CD4-positive, alpha-beta T cell treated with Interleukin-10 for 1 hour (primary cell): ENCODE measurements around the gene CYP27C1.
"Not testable (repeated sequence)": the region's sequence is repeated elsewhere in the genome, so short reads cannot be mapped to it uniquely, and the experiment has no call there.

Experiments used
- DNase-seq: peaks from one replicate; pipeline ENCODE4 v3.0.0-alpha.2; 2020

Gene CYP27C1

GRCh38 chr2:127220768-127221527 lies 849 bp upstream of the CYP27C1 start:
- DNase-seq: no peak

GRCh38 chr2:127219171-127220070 lies 678 bp downstream of the CYP27C1 start:
- DNase-seq: no peak

GRCh38 chr2:127218812-127219170 lies 1.3 kb downstream of the CYP27C1 start:
- no peak for DNase-seq

- DNase-seq: no peak
Observed at GRCh38 chr2:127217470-127218325, 2.4 kb downstream of the CYP27C1 start.

DNA sequence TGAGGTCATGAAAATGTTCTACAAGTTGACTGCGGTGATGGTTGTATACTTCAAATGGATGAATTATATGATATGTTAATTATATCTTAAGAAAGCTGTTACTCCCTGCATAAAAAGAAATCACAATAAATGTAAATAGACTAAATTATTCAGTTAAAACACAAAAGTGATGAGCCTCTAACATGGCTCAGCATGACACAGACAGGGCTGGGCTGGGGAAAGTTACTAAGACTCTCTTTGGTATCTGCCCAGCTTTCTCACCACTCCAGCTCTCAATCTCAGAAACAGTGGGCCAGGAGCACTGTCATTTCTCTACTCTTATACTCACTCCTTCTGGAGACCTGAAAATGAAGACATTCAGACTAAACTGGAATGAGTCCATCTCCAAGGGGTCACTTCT lies 3.5 kb downstream of the CYP27C1 start:
- no peak for DNase-seq

GRCh38 chr2:127216095-127216494 lies 4.0 kb downstream of the CYP27C1 start:
- DNase-seq: no peak

DNA sequence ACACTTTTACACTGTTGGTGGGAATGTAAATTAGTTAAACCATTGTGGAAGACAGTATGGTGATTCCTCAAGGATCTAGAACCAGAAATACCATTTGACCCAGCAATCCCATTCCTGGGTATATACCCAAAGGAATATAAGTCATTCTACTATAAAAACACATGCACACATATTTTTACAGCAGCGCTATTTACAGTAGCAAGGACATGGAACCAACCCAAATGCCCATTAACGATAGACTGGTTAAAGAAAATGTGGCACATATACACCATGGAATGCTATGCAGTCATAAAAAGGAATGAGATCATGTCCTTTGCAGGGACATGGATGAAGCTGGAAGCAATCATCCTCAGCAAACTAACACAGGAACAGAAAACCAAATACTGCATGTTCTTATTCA lies 5.9 kb downstream of the CYP27C1 start:
- DNase-seq: not testable (repeated sequence)

- DNase-seq: no peak
Observed at GRCh38 chr2:127208313-127208712, 11.8 kb downstream of the CYP27C1 start.

- no peak for DNase-seq
Observed at GRCh38 chr2:127205218-127206125, 14.6 kb downstream of the CYP27C1 start.

GRCh38 chr2:127201452-127201851 lies 18.6 kb downstream of the CYP27C1 start:
- no peak for DNase-seq

DNA sequence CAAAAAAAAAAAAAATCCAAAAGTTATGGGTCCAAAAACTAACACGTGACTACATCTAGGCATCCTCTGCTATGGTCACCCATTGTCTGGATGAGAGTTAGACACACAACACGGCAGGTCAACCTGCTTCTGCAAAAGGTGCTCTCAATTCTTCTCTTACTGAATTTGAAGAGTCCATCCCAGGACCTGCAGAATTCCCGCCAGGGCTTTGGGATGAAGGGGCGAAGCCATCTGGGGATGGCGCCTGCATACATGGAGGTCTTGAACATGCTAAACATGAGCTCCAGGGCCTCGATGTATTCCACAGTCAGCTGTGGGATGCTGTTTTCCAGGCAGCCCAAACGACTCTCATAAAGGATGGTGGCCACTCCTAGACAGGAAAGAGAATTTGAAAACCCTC lies 19.1 kb downstream of the CYP27C1 start:
- DNase-seq: no peak

GRCh38 chr2:127199223-127199622 lies 20.9 kb downstream of the CYP27C1 start:
- DNase-seq: no peak

- peak; percentile 49 for DNase-seq
Observed at GRCh38 chr2:127197475-127198385, 22.4 kb downstream of the CYP27C1 start.

GRCh38 chr2:127196998-127197397 lies 23.1 kb downstream of the CYP27C1 start:
- peak; percentile 19 for DNase-seq

GRCh38 chr2:127196549-127196948 lies 23.6 kb downstream of the CYP27C1 start:
- no peak for DNase-seq

DNA sequence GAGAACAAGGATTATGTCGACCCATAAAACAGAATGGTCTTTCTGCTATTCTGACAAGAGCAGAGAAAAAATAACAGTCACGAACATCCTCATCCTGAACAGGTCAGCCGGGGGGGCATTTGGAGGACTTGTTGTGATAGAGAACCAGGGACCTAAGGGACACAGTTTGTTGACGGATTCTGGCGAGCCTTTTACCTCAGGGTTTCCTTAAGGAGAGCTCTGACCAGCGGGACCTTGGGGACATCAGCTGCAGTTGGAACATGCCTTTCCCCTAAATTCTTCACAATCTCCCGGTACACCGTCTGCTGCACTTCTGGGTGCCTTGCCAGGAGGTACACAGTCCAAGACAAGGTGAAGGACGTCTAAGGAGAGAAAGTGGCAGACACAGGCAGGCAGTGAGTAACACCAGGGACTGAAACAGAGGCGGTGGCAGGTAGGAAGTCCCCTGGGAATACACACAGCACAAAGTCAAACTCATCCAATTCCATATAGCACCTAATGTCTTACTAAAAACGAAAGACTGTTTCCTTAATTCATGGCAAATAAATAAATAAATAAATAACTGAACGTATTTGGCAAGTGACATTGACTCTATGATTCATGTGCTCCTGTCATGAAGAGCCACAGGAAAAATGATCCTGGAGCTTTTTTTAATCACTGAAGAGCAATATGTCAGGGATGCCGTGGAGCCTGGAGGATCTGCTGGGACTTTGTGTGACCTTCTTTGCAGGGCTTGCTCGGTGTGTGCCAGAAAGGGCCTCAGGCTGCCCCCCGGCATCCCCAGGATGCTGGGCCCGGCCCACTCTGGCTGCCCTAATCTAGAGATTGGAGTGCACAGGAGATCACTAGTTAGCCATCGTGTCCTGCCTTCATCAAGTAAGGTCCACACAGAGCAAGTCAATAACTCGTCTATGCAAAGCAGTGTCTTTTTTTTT lies 24.7 kb downstream of the CYP27C1 start:
- no peak for DNase-seq

DNA sequence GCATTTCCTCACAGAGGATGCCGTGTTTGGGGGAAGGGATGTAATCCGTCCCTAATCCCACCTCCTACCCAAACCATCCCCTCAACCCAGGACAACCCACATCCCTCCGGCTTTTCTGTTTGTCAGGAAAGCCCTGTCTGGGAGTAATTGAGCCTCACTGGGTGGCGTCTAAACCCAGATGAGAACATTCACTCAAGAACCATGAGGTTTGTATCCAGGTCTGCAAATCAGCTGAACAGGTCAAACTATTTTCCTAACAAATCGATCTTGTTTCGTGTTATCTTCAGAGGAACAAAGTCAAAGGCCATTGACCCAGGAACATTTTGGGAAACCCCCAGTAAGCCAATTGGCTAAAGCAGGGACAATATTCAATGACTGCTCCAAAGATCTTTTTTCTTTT lies 25.7 kb downstream of the CYP27C1 start:
- no peak for DNase-seq

- DNase-seq: no peak
Observed at GRCh38 chr2:127193967-127194280, 26.2 kb downstream of the CYP27C1 start.

DNA sequence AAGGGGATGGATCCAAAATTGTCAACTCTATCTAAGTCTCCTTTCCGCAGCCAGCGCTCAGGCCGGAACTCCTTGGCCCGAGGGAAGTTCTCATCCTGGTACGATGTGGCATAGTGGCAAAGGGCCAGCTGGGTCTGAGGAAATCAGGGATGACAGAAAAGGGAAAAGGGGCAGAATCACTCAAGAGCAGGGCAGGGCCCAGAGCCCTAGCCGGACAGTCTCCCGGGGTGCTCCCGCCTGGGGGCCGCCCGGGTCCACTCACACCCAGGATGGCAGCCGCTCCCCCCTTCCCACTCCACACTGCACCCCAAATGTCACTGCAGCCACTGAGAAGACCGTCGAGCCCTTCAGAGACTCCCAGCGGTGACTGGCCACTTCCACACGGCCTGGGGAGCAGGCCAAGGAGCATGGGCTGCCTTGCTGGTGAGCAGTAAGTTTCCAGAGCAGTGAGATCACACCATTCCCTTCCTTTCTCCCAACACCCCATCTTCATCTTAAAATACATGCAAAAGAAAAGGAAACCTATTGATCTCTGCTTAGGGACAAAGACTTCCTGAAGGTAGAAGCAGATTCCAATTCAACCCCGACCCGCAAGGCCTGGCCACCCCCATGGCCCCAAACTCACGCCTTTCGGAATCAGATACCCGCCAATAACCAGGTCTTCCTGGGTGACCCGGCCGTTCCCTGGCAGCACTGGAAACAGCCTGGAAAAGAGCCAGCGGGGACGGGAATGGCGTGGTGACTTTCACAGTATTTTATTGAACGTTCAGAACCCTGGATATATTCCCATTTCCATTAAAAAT lies 26.7 kb downstream of the CYP27C1 start:
- no peak for DNase-seq
